Occipital lobe (tissue), 2 donors: ENCODE results near the gene LSM3. TPM values are rescaled to one million over a fixed set of nuclear protein-coding genes. Genes with fewer than 3 reads are reported as not detected.

Experiments
- DNase-seq: peaks from one replicate; lab custom pipeline; 2025; lab: John Stamatoyannopoulos, UW
- total RNA-seq: library from RNA; depleted of rRNA; stranded (reverse); fragments of >200 nt; gene quantifications from one replicate; pipeline ENCODE4 v1.2.3, GENCODE V29; 2014

LSM3 gene
- 11.1 TPM for total RNA-seq

DNA sequence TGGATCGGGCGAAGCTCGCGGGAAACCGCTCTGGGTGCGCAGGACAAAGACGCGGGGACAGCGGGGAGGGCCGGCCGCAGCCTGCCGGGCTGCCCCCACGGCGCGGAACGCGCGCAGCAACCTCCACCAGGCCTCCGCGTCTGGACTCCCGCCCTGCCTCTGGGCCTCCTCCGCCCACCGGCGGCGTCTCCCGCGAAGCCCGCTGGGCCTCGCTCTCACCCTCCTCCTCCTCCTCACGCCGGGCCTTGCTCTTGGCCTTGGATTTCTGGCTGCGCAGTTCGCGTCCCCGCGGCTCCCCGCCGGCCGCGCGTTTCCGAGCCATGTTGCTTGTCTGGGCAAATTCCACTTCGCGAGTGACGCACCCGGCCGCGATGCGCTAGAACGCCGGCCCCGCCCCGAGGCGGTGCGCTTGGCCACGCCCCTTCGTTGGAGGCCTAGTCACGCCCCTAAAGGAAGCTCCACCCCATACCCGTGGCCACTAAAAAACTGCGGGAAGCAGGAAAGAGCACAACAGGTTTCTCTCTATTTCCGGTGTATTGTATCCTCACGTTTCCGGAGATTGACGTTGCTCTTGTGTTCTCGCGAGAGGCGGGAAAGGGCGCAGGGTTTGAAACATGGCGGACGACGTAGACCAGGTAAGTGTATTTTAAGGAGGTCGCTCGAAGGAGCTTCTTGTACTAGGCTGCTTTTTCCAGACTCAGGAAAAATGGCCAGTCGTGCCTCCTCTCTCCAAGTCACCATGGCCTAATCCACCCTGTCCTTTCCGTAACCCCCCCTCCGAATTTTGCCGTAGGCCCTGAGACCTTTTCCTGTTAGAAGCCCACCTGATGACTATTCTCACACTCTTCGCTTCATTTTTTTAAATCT lies at the start of gene LSM3, which contains the start of gene XPC:
Gene LSM3 (plus strand): TSS at position 571 of the 867 bp plus-strand sequence. CDS start 44 bp downstream, at position 615.
Gene XPC (minus strand): TSS at position 355 of the 867 bp plus-strand sequence. CDS start 33 bp downstream, at position 322.
- DNase-seq = peak; percentile 98

DNA sequence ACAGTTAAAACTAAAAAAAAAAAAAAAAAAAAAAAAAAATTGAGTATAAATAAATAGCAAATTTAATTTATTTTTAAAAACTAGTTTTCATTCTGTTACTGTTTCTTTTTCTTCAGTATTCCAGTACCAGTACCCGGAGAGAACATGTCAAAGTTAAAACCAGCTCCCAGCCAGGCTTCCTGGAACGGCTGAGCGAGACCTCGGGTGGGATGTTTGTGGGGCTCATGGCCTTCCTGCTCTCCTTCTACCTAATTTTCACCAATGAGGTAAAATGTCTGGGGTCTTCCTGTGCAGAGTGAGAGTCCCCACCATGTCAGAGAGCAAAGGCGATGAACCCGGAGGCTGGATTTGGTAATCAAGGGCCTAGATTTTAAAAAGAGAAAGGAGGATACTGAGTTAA lies 49.3 kb upstream of the LSM3 start:
- DNase-seq = no peak

DNA sequence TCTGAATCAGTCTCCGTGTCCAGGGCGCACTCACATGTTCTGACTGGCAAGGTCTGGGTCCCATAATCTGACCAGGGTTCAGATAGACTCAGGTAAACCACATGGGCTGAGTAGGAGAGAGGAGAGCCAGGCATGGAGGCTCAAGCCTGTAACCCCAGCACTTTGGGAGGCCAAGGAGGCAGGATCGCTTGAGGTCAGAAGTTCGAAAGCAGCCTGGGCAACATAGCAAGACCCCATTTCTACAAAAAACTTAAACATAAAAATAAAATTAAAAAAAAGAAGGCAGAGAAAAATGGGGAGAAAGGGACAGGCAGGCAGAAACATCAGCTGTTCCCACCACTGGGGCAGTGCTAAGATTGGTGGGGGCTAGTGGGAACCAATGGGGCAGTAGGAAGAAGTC lies 48.4 kb upstream of the LSM3 start:
- no peak for DNase-seq

DNA sequence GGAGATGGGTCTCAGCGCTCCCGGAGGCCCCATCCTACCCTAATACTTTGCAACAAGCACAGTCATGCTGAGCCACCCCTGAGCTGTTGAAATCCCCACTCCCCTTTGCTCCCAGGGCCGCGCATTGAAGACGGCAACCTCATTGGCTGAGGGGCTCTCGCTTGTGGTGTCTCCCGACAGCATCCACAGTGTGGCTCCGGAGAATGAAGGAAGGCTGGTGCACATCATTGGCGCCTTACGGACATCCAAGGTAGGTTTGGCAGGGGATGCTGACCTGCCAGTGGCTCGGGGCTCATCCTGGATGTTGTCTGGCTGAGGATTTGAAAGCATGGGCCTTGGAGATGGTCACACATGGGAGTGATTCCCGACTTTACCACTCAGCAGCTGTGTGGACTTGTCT lies 47.9 kb upstream of the LSM3 start:
- DNase-seq = no peak

DNA sequence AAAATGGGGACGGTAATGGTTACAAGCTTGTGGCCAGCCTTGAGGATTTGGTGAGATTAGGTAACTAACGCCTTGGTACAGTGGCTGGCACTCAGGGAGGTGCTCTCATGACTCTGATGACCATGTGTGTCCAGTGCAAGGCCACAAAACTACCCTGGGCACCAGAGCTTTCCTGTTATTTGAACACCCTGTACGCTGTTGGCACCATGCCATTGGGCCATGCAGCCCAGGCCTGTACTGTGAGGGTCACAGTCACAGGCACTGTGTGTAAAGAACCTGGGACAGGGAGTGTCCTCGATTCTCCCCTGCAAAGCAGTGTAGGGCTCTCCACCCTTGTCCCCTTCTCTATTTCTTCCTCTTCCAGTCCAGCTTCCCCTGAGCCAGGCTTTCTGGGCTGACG lies 47.5 kb upstream of the LSM3 start:
- DNase-seq = no peak

DNA sequence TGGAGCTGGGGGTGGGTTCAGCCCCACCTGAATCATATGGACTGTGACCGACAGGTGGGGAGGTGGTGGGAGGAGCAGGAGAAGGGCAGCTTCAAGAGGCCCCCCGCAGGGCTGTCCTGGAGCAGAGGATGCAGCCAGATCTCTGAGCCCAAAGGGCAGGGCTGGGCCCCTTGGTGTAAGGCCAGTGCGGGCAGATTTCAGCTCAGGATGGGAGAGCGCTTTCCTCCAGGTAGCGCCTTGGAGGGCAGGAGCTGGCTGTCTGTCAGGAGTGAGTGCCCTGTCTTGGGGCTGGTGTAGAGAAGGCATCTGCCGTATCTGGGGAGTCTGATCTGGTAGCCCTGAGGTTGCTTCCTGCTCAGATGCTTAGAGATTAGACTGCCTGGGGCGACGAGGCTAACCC lies 46.5 kb upstream of the LSM3 start:
- DNase-seq = no peak

DNA sequence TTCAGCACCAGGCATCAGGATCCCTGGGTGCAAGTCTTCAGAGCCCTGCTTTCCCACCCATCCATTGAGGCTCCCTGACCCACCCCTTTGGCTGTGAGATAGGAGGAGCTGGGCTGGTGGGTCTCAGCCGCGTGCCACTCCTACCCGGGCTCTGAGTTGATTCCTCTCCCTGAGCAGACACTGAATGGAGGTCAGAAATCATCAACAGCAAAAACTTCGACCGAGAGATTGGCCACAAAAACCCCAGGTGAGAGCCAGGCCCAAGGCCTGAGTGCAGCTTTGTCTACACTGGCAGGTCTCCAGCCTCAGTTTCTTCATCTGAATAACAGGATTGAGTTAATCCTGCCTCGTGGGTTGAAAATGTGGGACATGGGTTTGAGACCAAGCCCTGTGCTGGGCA lies 45.9 kb upstream of the LSM3 start:
- no peak for DNase-seq

DNA sequence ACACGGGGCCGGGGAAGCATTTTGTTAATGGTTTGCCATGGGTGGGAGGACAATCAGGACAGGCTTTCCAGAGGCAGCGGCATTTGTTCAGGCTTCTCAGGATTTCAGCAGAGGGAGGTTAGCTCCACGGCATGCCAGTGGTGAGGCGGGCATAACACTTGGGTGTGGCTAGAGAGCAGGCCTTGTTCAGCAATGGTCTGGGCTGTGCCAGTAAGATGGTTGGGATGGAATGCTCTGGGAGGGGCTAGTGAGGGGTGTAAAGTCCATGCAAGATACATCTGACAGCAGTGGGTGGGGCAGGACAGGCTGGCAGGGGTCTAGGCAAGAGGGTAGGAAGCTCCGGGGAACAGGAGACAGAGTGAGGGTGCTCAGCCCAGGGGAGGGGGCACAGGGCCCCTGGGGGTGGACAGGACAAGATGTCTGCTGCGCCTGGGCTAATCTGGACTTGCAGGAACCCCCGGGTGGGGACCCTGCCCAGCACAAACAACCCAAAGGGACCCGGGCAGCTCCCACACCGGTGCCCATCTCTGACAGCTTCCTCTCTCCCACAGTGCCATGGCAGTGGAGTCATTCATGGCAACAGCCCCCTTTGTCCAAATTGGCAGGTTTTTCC lies 45.3 kb upstream of the LSM3 start:
- DNase-seq = no peak

DNA sequence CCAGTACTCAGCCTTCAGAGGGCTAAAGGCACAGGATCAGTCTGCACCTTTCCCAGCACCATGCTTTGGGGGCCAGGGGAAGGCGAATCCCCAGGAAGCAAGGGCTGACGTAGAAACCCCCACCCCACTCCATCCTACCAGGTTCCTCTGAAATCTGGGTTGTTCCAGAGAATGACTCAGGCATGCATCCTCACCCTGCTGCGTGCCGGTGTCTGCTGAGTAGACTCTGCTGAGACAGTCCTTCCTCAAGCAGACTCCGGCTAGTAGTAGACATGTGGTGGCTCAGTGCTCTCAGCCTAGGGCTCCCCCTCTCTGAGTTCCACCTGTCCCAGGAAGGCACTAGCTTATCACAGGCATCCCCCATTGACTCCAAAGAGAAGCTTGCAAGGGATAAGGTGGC lies 44.7 kb upstream of the LSM3 start:
- no peak for DNase-seq

DNA sequence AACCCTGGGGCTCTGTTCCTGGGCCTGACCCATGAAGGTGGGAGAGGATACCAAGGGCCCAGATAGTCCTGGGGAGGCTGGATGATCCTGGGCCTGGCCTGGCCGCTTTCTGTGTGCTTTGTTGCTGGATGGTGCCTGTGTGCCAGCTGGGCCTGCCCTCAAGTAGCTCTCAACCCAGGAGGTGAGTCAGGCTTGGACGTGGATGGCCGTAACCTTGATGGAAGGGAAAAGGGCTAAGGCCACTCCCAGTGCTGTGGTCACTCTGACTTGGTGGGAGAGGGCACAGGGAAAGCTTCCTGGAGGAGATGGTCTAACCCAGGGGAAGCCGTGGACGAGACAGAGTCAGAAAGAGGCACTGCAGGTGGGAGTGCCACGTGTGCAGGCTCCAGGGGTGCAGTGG lies 44.3 kb upstream of the LSM3 start:
- no peak for DNase-seq

DNA sequence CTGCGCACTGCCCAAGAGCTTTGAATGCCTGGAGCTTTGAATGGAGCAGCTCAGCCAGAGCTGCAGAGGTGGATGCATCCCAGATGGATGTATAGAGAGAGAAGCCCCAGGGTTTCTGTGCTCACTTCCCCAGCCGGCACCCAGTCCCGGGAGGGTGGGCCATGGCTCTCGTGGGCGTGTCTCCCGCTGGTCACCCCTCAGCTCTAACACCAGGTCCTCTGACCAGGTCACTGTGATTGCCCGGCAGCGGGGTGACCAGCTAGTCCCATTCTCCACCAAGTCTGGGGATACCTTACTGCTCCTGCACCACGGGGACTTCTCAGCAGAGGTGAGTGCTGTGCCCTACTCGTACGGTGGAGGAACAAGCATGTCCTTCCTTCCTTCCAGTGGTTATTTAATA lies 43.0 kb upstream of the LSM3 start:
- DNase-seq = no peak

DNA sequence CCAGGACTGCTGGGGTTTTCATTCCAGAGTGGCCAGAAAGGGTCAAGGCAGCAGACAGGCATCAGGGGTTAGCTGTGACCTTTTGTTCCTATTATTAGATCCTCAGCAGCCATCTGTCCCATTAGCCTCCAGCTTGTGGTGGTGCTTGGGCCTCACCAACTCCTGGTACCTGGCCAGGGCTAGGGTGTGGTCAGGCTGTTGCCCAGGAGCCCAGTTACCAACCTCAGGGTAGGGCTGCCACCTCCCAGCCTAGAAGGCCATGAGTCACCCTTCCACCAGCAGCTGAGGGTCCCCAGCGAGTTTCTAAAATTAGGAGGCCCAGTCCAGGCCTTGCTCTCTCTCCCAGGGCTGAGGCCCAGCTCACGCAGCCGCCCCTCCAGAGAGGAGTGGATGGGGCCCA lies 41.6 kb upstream of the LSM3 start:
- no peak for DNase-seq

DNA sequence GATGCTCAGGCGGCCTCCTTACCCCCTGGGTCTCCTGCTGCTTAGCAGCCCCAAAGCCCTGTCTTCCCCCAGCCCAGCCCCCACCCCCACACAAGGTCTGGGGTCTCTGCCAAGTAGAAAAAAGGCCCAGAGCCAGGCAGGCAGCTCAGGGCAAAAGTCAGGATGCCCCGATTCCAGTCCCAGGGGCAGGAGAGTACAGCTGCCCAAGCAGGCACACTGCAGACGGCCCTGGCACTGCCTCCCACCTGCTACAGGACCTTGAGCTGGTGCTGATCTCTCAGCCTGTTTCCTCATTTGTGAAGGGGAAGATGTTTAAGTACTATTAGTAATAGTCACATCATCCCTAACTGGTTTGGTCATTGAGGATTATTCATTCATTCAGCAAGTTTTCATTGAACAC lies 41.2 kb upstream of the LSM3 start:
- DNase-seq = no peak

DNA sequence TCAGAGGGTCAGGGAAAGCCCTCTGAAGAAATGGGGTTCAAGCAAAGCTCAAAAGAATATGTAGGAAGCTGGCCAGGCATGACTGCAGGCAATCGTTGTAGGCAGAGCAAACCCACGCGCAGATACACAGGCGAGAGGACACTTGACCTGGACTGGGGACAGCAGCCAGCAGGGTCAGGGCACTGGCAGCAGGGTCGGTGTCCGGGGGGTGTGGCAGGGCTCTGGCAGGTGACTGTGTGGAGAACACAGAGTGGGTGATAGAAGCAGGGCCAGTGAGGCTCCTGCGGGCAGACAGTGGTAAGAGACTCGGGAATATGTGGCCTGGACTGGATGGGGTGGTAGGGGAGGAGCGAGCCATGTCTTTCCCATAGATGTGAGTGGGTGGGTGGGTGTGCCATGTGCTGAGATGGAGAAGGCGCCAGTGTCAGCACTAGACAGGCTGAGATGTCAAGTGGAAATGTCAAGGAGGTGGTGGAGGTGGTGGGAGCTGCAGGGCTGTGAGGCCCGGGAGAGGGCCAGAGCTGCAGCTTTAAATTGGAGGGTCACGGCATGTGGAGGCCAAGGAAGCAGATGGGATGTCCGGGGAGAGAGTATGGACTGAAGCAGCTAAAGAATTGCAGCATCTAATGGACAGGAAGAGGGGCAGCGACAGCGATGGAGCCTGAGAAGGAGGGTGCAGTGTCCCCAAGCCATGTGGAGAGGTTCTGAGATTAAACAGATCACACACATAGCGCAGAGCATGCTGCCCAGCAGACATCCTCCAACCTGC lies 40.3 kb upstream of the LSM3 start:
- DNase-seq = no peak

DNA sequence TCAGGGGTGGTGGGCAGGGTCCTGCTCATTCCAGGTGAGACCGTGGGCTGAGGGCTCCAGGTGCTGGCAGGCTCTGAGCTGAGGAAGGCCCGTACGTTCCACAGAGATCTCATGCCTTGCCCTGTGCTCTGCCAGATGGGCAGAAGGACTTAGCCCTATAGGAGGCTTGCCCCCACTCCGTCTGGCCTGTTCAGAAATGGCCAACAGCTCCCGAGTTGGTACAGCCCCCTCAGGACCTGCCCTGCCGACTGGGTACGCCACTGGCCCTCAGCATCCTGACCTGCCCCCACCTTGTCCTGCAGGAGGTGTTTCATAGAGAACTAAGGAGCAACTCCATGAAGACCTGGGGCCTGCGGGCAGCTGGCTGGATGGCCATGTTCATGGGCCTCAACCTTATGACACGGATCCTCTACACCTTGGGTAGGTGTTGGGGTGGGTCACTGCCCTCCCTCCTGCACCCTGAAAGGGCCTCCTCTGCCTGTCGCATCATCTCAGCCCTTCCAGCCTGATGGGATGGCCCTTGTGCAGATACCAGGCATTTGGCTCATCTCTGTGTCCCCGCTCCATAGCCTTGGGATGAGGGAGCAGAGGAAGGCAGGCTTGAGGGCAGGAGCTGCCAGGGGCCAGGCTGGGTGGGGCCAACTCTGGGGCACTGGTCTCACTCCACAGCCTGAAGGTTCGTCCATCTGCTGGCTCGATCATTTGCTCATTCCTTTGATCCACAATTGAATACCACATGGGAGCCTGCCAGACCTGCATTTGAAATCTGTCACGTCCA lies 39.5 kb upstream of the LSM3 start:
- no peak for DNase-seq

DNA sequence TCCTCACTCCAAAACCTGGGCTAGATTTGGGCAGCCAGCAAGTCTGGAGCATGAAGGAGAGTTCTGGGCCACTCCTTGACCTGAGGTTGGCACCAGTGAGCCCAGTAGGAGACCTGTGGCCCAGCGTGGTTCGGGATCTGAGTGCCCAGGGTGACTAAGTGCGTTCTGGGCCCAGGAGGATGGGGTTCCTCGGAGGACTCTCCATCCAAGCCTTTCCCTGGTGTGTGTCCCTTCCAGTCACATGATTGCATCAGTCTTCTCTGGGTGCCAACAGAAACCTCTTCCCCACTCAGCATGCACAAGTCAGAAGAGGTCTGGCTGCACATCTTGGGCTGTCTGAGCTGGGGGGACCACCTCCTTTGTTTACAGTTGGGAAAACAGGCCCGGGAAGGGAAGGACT lies 38.8 kb upstream of the LSM3 start:
- no peak for DNase-seq

DNA sequence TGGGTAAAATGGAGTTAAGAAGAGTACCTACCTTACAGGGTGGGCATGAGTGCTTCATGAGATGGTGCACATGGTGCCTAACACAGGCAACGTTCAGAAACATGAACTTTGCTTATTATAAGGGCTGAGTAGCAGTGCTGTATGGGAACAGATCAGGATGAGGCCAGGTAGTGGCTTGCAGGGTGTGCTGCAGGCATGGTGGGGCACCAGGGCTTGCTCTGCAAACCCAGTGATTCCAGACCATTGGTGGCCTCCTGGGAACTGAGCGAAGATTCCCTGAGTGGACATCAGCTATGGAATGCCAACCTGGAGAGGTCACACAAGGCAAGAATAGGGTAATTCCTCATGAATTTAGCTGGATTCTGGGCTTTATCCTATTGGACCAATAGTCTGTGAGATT lies 37.9 kb upstream of the LSM3 start:
- DNase-seq = no peak

DNA sequence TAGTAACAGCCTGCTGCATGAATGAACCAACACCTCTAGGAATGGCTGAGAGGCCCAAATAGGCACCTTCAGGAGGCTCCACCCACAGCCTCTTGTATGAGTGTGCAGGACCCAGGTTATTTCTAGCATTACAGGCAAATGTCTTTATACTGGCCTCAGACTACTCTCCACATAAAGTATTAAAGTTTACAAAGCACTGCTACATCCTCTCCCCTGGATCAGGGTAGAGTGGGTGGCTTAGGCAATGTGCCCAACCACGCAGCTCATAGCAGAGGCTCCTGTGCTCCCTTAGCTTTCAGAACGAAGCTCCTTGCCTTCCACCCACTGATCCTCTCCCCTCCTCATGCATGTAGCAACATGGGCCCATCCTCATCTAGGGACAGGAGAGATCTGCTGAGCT lies 37.5 kb upstream of the LSM3 start:
- no peak for DNase-seq

DNA sequence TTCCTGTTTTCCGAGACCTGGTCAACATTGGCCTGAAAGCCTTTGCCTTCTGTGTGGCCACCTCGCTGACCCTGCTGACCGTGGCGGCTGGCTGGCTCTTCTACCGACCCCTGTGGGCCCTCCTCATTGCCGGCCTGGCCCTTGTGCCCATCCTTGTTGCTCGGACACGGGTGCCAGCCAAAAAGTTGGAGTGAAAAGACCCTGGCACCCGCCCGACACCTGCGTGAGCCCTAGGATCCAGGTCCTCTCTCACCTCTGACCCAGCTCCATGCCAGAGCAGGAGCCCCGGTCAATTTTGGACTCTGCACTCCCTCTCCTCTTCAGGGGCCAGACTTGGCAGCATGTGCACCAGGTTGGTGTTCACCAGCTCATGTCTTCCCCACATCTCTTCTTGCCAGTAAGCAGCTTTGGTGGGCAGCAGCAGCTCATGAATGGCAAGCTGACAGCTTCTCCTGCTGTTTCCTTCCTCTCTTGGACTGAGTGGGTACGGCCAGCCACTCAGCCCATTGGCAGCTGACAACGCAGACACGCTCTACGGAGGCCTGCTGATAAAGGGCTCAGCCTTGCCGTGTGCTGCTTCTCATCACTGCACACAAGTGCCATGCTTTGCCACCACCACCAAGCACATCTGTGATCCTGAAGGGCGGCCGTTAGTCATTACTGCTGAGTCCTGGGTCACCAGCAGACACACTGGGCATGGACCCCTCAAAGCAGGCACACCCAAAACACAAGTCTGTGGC lies 36.8 kb upstream of the LSM3 start:
- DNase-seq = no peak

DNA sequence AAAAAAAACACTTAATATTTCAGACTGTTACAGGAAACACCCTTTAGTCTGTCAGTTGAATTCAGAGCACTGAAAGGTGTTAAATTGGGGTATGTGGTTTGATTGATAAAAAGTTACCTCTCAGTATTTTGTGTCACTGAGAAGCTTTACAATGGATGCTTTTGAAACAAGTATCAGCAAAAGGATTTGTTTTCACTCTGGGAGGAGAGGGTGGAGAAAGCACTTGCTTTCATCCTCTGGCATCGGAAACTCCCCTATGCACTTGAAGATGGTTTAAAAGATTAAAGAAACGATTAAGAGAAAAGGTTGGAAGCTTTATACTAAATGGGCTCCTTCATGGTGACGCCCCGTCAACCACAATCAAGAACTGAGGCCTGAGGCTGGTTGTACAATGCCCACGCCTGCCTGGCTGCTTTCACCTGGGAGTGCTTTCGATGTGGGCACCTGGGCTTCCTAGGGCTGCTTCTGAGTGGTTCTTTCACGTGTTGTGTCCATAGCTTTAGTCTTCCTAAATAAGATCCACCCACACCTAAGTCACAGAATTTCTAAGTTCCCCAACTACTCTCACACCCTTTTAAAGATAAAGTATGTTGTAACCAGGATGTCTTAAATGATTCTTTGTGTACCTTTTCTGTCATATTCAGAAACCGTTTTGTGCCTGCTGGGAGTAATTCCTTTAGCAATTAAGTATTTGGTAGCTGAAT lies 35.9 kb upstream of the LSM3 start:
- no peak for DNase-seq
